Liver (tissue), 9 donors: ENCODE measurements around the gene CREB5. TPM values are rescaled to one million over a fixed set of nuclear protein-coding genes. Genes with fewer than 3 reads are reported as not detected.

Source experiments
- DNase-seq: peaks from one replicate; pipeline ENCODE4 v3.0.0-alpha.2; 2017; ENCODE audit warnings: low spot score
- H3K27ac ChIP-seq, 2 donors: one replicate each; pipeline ENCODE4 v1.7.0; 2013; ENCODE audit warnings: inconsistent platforms in 2 of 2, low read length in 2 of 2, control low read depth in 1 of 2, low read depth in 1 of 2, mild to moderate bottlenecking in 1 of 2
- H3K27me3 ChIP-seq, 4 donors: one replicate each; pipeline versions ENCODE4 v1.6.1 to v1.7.0; 2013; ENCODE audit warnings: low read length in 3 of 4, inconsistent platforms in 1 of 4, mild to moderate bottlenecking in 1 of 4, moderate library complexity in 1 of 4; ENCODE audit not compliant: control insufficient read depth in 4 of 4, insufficient read depth in 4 of 4
- H3K36me3 ChIP-seq, 4 donors: one replicate each; pipeline versions ENCODE4 v1.6.1 to v1.7.0; 2013; ENCODE audit warnings: low read length in 3 of 4, mild to moderate bottlenecking in 3 of 4, low read depth in 1 of 4, moderate library complexity in 1 of 4; ENCODE audit not compliant: control insufficient read depth in 4 of 4, insufficient read depth in 3 of 4
- H3K4me1 ChIP-seq, 4 donors: one replicate each; pipeline versions ENCODE4 v1.6.1 to v1.7.0; 2013; ENCODE audit warnings: low read length in 3 of 4, mild to moderate bottlenecking in 3 of 4, moderate library complexity in 1 of 4; ENCODE audit not compliant: control insufficient read depth in 4 of 4, insufficient read depth in 4 of 4
- H3K4me3 ChIP-seq, 3 donors: one replicate each; pipeline versions ENCODE4 v1.6.1 to v1.7.0; 2013; ENCODE audit warnings: low read length in 3 of 3, control low read depth in 1 of 3, low read depth in 1 of 3, mild to moderate bottlenecking in 1 of 3
- H3K9ac ChIP-seq, 2 donors: one replicate each; pipeline ENCODE4 v1.7.0; 2013; ENCODE audit warnings: low read length in 2 of 2, mild to moderate bottlenecking in 2 of 2, moderate library complexity in 2 of 2, control low read depth in 1 of 2, low read depth in 1 of 2
- H3K9me3 ChIP-seq, 4 donors: one replicate each; pipeline versions ENCODE4 v1.6.1 to v1.7.0; 2013; ENCODE audit warnings: low read length in 3 of 4; ENCODE audit not compliant: control insufficient read depth in 4 of 4
- FOXA1 ChIP-seq: IDR thresholded peaks from 2 replicates; pipeline ENCODE4 v1.6.1; 2016; ENCODE audit warnings: antibody characterized with exemption
- FOXA2 ChIP-seq: IDR thresholded peaks from 2 replicates; pipeline ENCODE4 v1.6.1; 2016; ENCODE audit warnings: antibody characterized with exemption
- GABPA ChIP-seq, 2 donors: IDR thresholded peaks in 1 of 2; conservative IDR thresholded peaks in 1 of 2; 2 replicates each; pipeline ENCODE4 v1.6.1; 2016; ENCODE audit warnings: antibody characterized with exemption in 2 of 2, mild to moderate bottlenecking in 1 of 2, moderate library complexity in 1 of 2
- HNF4G ChIP-seq: IDR thresholded peaks from 2 replicates; pipeline ENCODE4 v1.6.1; 2016; ENCODE audit warnings: antibody characterized with exemption
- JUND ChIP-seq, 2 donors: IDR thresholded peaks; 2 replicates each; pipeline ENCODE4 v1.6.1; 2016; ENCODE audit warnings: antibody characterized with exemption in 2 of 2
- MAX ChIP-seq: IDR thresholded peaks from 2 replicates; pipeline ENCODE4 v1.6.1; 2016; ENCODE audit warnings: antibody characterized with exemption
- NR2F2 ChIP-seq: IDR thresholded peaks from 2 replicates; pipeline ENCODE4 v1.6.1; 2016; ENCODE audit warnings: antibody characterized with exemption
- REST ChIP-seq: IDR thresholded peaks from 2 replicates; pipeline ENCODE4 v1.6.1; 2016; ENCODE audit warnings: antibody characterized with exemption, mild to moderate bottlenecking
- SP1 ChIP-seq: IDR thresholded peaks from 2 replicates; pipeline ENCODE4 v1.6.1; 2018; ENCODE audit warnings: antibody characterized with exemption, mild to moderate bottlenecking
- TAF1 ChIP-seq: conservative IDR thresholded peaks from 2 replicates; pipeline ENCODE4 v1.6.1; 2016; ENCODE audit warnings: antibody characterized with exemption, mild to moderate bottlenecking
- YY1 ChIP-seq: IDR thresholded peaks from 2 replicates; pipeline ENCODE4 v1.6.1; 2016; ENCODE audit warnings: antibody characterized with exemption, mild to moderate bottlenecking
- ZBTB33 ChIP-seq: IDR thresholded peaks from 2 replicates; pipeline ENCODE4 v1.6.1; 2016; ENCODE audit warnings: antibody characterized with exemption
- WGBS: extraction: QIAGEN DNeasy Blood & Tissue Kit; methylation state at CpG from one replicate; pipeline ENCODE4 v1.1.7; 2013; 5-methylcytosine and 5-hydroxymethylcytosine counted together
- polyA plus RNA-seq, 2 donors: library from polyadenylated mRNA; stranded (reverse) in 1 of 2; unstranded in 1 of 2; fragments of 200-250 nt in 1 of 2; fragments of >200 nt in 1 of 2; fragmentation: Nextera tagmentation in 1 of 2; extraction: Ambion mirVana in 1 of 2; gene quantifications; one replicate each; pipeline versions ENCODE4 v1.2.1 to v1.2.3, GENCODE V29; 2013 to 2015
- total RNA-seq, 2 donors: library from RNA; depleted of rRNA; stranded (reverse); fragments of >200 nt; gene quantifications; one replicate each; pipeline ENCODE4 v1.2.3, GENCODE V29; 2014
- TF ChIP-seq, protein P1 (sequence below): fragments of 150-350 bp; IDR thresholded peaks from 2 replicates; pipeline ENCODE4 v1.5.1; 2017; ENCODE audit warnings: improper control_type of control experiment, low read depth, low read length; ENCODE audit not compliant: missing input control
- donor health status: healthy.
- donor health status: healthy.
- donor health status: healthy.
- donor health status: healthy.
- donor health status: healthy.

CREB5 gene
- total and polyA plus RNA-seq, 4 donors = 0.25 to 0.92 (median 0.67) TPM

GRCh38 chr7:28500138-28500537 lies 87.8 kb downstream of the CREB5 start:
- Histone ChIP-seq H3K27ac (no peak overlapping the region), H3K36me3 (no peaks in the 10 kb centered on the region), H3K4me3 (no peak overlapping the region), H3K9ac (no peak overlapping the region), H3K9me3 (no peaks in the 10 kb centered on the region), H3K4me1 (no peaks in the 10 kb centered on the region), H3K27me3 (peaks cover 0 to 10% (median 1%) of the 10 kb centered on the region in 4 donors)
- no peak for TF ChIP-seq GABPA (IDR thresholded peaks at IDR 0.05 in 1 of 2, conservative IDR thresholded peaks at IDR 0.05 in 1 of 2)
- TF ChIP-seq HNF4G = no peak
- TF ChIP-seq YY1 = no peak
- no peak for TF ChIP-seq FOXA1
- WGBS = 58% methylated on average over 5 of the region's 5 CpGs
- DNase-seq = no peak

- no peaks in the 10 kb centered on the region for H3K36me3 ChIP-seq
- DNase-seq = no peak
- H3K27me3 ChIP-seq = peaks cover 0 to 7% (median 1%) of the 10 kb centered on the region in 4 donors
- H3K4me3 ChIP-seq = no peak overlapping the region
- H3K9me3 ChIP-seq = no peaks in the 10 kb centered on the region
- H3K27ac ChIP-seq = no peak overlapping the region
- TF ChIP-seq MAX (no peak), JUND (IDR thresholded peaks at IDR 0.05) (no peak), TAF1 (no peak), NR2F2 (no peak), REST (no peak), YY1 (no peak), ZBTB33 (no peak), HNF4G (no peak), FOXA2 (no peak), GABPA (IDR thresholded peaks at IDR 0.05 in 1 of 2, conservative IDR thresholded peaks at IDR 0.05 in 1 of 2) (no peak), SP1 (no peak)
- TF ChIP-seq, protein P1, sequence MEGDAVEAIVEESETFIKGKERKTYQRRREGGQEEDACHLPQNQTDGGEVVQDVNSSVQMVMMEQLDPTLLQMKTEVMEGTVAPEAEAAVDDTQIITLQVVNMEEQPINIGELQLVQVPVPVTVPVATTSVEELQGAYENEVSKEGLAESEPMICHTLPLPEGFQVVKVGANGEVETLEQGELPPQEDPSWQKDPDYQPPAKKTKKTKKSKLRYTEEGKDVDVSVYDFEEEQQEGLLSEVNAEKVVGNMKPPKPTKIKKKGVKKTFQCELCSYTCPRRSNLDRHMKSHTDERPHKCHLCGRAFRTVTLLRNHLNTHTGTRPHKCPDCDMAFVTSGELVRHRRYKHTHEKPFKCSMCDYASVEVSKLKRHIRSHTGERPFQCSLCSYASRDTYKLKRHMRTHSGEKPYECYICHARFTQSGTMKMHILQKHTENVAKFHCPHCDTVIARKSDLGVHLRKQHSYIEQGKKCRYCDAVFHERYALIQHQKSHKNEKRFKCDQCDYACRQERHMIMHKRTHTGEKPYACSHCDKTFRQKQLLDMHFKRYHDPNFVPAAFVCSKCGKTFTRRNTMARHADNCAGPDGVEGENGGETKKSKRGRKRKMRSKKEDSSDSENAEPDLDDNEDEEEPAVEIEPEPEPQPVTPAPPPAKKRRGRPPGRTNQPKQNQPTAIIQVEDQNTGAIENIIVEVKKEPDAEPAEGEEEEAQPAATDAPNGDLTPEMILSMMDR = no peak
- H3K4me1 ChIP-seq = no peaks in the 10 kb centered on the region
- no peak overlapping the region for H3K9ac ChIP-seq
- 97% methylated on average over 1 of the region's 1 CpG for WGBS
Observed at GRCh38 chr7:28502408-28502807, 90.1 kb downstream of the CREB5 start.
